HepG2 (cell line): Measurements from ENCODE around the gene EGFR. TPM values are rescaled to one million over a fixed set of nuclear protein-coding genes. Genes with fewer than 3 reads are reported as not detected.

Source experiments
- ATAC-seq: fragments of 200-7000 bp; cut with Tn5 transposase; 3 replicates; pipeline ENCODE4 v1.9.1; 2020; ENCODE audit warnings: mild to moderate bottlenecking, moderate library complexity
- BruUV-seq: library from RNA; stranded (reverse); fragments of 400-500 nt; replicated peaks from 2 replicates; lab custom pipeline; 2021; lab: Mats Ljungman, UMichigan
- CTCF ChIA-PET: fragments of 300-600 bp; formaldehyde crosslinking; extraction: SDS; loops from one replicate; lab custom pipeline; 2021; ENCODE audit warnings: low total read pairs, inconsistent platforms, low intra/inter-chr PET ratio; lab: Yijun Ruan, JAX
- POLR2A ChIA-PET: fragments of 350-600 bp; sonication (Branson Sonifier 250); formaldehyde crosslinking; loops from one replicate; lab custom pipeline; 2020; ENCODE audit warnings: antibody characterized with exemption, inconsistent platforms; lab: Yijun Ruan, JAX
- DNase-seq: peaks from one replicate; pipeline ENCODE4 v3.0.0-alpha.2; 2015; ENCODE audit warnings: low spot score
- FAIRE-seq: peaks from 3 replicates; lab custom pipeline; 2011; peaks lifted over from hg19 to GRCh38; lab: Jason Lieb, UNC
- H2AFZ ChIP-seq: one replicate; pipeline ENCODE4 v1.6.1; 2011; ENCODE audit warnings: low read length, inconsistent platforms
- H3K27ac ChIP-seq: fragments of 300-600 bp; 3 replicates; pipeline ENCODE4 v1.8.0; 2011; ENCODE audit warnings: mixed run types, mild to moderate bottlenecking, mixed read lengths, low read length, inconsistent platforms; ENCODE audit not compliant: insufficient read depth; ENCODE audit errors: extremely low read length
- H3K27me3 ChIP-seq, 2 experiments: fragments of 200-600 bp in 1 of 2; 2 replicates in 1 of 2; 3 replicates in 1 of 2; pipeline versions ENCODE4 v1.6.0 to v1.8.0; 2011; ENCODE audit warnings: low read length in 2 of 2, mild to moderate bottlenecking in 2 of 2, moderate library complexity in 2 of 2, inconsistent platforms in 1 of 2; ENCODE audit not compliant: insufficient read depth in 2 of 2, control insufficient read depth in 1 of 2
- H3K36me3 ChIP-seq, 2 experiments: fragments of 200-600 bp in 1 of 2; replicated peaks in 1 of 2; 2 replicates in 1 of 2; 3 replicates in 1 of 2; pipeline versions ENCODE4 v1.5.1 to v1.8.0; 2011; ENCODE audit warnings: low read length in 2 of 2, inconsistent platforms in 1 of 2; ENCODE audit not compliant: insufficient read depth in 2 of 2, control insufficient read depth in 1 of 2
- H3K4me1 ChIP-seq: 2 replicates; pipeline ENCODE4 v1.5.1; 2012; ENCODE audit warnings: low read length, inconsistent platforms; ENCODE audit not compliant: insufficient read depth
- H3K4me2 ChIP-seq: 2 replicates; pipeline ENCODE4 v1.6.0; 2011; ENCODE audit warnings: low read depth, low read length, inconsistent platforms
- H3K4me3 ChIP-seq, 3 experiments: fragments of 200-600 bp in 1 of 3; sonication (generic), shearing (Covaris generic) in 1 of 3; replicated peaks in 1 of 3; 2 replicates each; pipeline ENCODE4 v1.5.1; 2011 to 2016; ENCODE audit warnings: low read length in 3 of 3, inconsistent platforms in 2 of 3, low read depth in 2 of 3, mild to moderate bottlenecking in 2 of 3, control low read depth in 1 of 3, mixed read lengths in 1 of 3; ENCODE audit not compliant: insufficient read depth in 1 of 3
- H3K79me2 ChIP-seq: one replicate; pipeline ENCODE4 v1.6.1; 2011; ENCODE audit warnings: low read length, inconsistent platforms; ENCODE audit not compliant: insufficient read depth
- H3K9ac ChIP-seq: 2 replicates; pipeline ENCODE4 v1.6.0; 2011; ENCODE audit warnings: mild to moderate bottlenecking, low read depth, low read length, inconsistent platforms; ENCODE audit not compliant: insufficient read depth
- H3K9me3 ChIP-seq: 2 replicates; pipeline ENCODE4 v1.5.1; 2012; ENCODE audit warnings: mild to moderate bottlenecking, low read length
- H4K20me1 ChIP-seq: 2 replicates; pipeline ENCODE4 v1.6.0; 2011; ENCODE audit warnings: inconsistent platforms, mild to moderate bottlenecking, low read length, moderate library complexity; ENCODE audit not compliant: insufficient read depth
- ATF7 ChIP-seq, 2 experiments: fragments of 450-650 bp in 1 of 2; sonication (generic) in 1 of 2; formaldehyde crosslinking in 1 of 2; IDR thresholded peaks; 2 replicates each; pipeline versions ENCODE4 v1.4.0 to v1.6.1; 2016 to 2020; ENCODE audit warnings: antibody characterized with exemption in 1 of 2, mild to moderate bottlenecking in 1 of 2, missing genetic modification reagents in 1 of 2
- KDM3A ChIP-seq: IDR thresholded peaks from 2 replicates; pipeline ENCODE4 v1.6.1; 2018; ENCODE audit warnings: low read depth, missing compliant biosample characterization
- ONECUT2 ChIP-seq: sonication (generic); formaldehyde crosslinking; IDR thresholded peaks from 2 replicates; pipeline ENCODE4 v1.4.0; 2020; ENCODE audit warnings: missing genetic modification reagents
- SALL2 ChIP-seq: sonication (generic); formaldehyde crosslinking; IDR thresholded peaks from 2 replicates; pipeline ENCODE4 v1.8.1; 2023; ENCODE audit warnings: mild to moderate bottlenecking, missing genetic modification reagents, inconsistent platforms
- TRIM22 ChIP-seq: fragments of 450-650 bp; IDR thresholded peaks from 2 replicates; pipeline ENCODE4 v1.6.1; 2017
- ZNF143 ChIP-seq: sonication (generic); formaldehyde crosslinking; IDR thresholded peaks from 2 replicates; pipeline ENCODE4 v1.4.0; 2020; ENCODE audit warnings: missing genetic modification reagents
- ZNF207 ChIP-seq: fragments of 450-650 bp; IDR thresholded peaks from 2 replicates; pipeline ENCODE4 v1.6.1; 2016; ENCODE audit warnings: antibody characterized with exemption, borderline replicate concordance
- ZNF282 ChIP-seq: fragments of 450-650 bp; IDR thresholded peaks from 2 replicates; pipeline ENCODE4 v1.6.1; 2018; ENCODE audit not compliant: partially characterized antibody
- ZNF589 ChIP-seq: sonication (generic); formaldehyde crosslinking; conservative IDR thresholded peaks from 2 replicates; pipeline ENCODE4 v1.8.0; 2022; ENCODE audit warnings: mild to moderate bottlenecking, moderate library complexity, missing genetic modification reagents
- ZZZ3 ChIP-seq: sonication (generic); formaldehyde crosslinking; IDR thresholded peaks from 2 replicates; pipeline ENCODE4 v1.4.0; 2020; ENCODE audit warnings: missing genetic modification reagents, mild to moderate bottlenecking, borderline replicate concordance
- WGBS: methylation state at CpG from one replicate; pipeline ENCODE4 v1.1.6; 2017; ENCODE audit warnings: low lambda C conversion rate; 5-methylcytosine and 5-hydroxymethylcytosine counted together
- in situ Hi-C: cut with HindIII; loops from 2 replicates; pipeline ENCODE4 v1.10.0; 2017; ENCODE audit warnings: low pct_unique_long_range_greater_than_20kb; ENCODE audit not compliant: extremely low pct_ligation_motif_present
- intact Hi-C: fragments of 100-400 bp; cut with micrococcal nuclease; formaldehyde crosslinking; loops from one replicate; pipeline ENCODE4 v1.10.0; 2022; ENCODE audit not compliant: unreplicated experiment
- polyA plus RNA-seq, 8 experiments: library from polyadenylated mRNA; depleted of rRNA in 3 of 8; stranded (reverse) in 7 of 8; unstranded in 1 of 8; fragments of >200 nt; fragmentation: Illumina TruSeq in 4 of 8; extraction: Trizol in 4 of 8; gene quantifications; 2 replicates each; pipeline versions ENCODE4 v1.2.1 to v1.2.3, GENCODE V29; 2011 to 2016; ENCODE audit warnings: low read depth in 4 of 8, missing spikeins in 1 of 8, mixed read lengths in 1 of 8; ENCODE audit not compliant: insufficient read depth in 1 of 8
- total RNA-seq, 5 experiments: library from RNA; depleted of rRNA; stranded (reverse); fragments of >200 nt; fragmentation: Illumina TruSeq; extraction: Trizol; gene quantifications; 2 replicates each; pipeline ENCODE4 v1.2.3, GENCODE V29; 2016; ENCODE audit warnings: low read depth in 1 of 5
- TF ChIP-seq, protein P1 (sequence below): sonication (generic); formaldehyde crosslinking; IDR thresholded peaks from 2 replicates; pipeline ENCODE4 v1.4.0; 2020; ENCODE audit warnings: missing genetic modification reagents, mild to moderate bottlenecking, borderline replicate concordance
- TF ChIP-seq, protein P2 (sequence below): sonication (generic); formaldehyde crosslinking; IDR thresholded peaks from 2 replicates; pipeline ENCODE4 v1.9.0; 2021; ENCODE audit warnings: mild to moderate bottlenecking, missing genetic modification reagents
- TF ChIP-seq, protein P3 (sequence below): sonication (generic); formaldehyde crosslinking; IDR thresholded peaks from 2 replicates; pipeline ENCODE4 v1.9.0; 2022; ENCODE audit warnings: missing genetic modification reagents, mild to moderate bottlenecking, borderline replicate concordance

EGFR gene
- total and polyA plus RNA-seq, 2 of the 13 experiments (the other 11 are each of a cell fraction or from before 2014, with no cell fraction given) = 7.0 to 10.0 TPM

DNA sequence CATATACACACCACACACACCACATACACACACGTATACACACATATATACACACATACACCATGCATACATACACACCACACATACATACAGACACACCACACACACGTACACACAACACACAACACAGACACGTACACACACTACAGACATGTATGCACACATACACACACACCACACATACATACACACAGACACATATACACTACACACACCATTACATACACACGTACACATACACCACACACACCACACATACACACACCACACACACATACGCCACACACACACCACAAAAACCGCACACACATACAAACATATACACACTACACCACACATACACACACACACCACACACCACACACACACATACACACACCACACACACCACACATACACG, 184.5 kb downstream of the EGFR start:
- Histone ChIP-seq H3K36me3 (peaks cover 50 to 88% of the 10 kb centered on the region in 2 experiments), H3K4me3 (no peak overlapping the region), H2AFZ (no peak overlapping the region), H3K9ac (no peak overlapping the region), H3K4me1 (peaks cover 11% of the 10 kb centered on the region; the same call in 1 of the 2 replicates), H3K27ac (no peak overlapping the region), H3K27me3 (no peaks in the 10 kb centered on the region), H4K20me1 (no peaks in the 10 kb centered on the region), H3K9me3 (no peaks in the 10 kb centered on the region), H3K4me2 (no peak overlapping the region), H3K79me2 (no peaks in the 10 kb centered on the region)
- ChIA-PET CTCF (no interaction called here), POLR2A (no interaction called here)
- no peak for ATAC-seq
- FAIRE-seq = peak; percentile 90
- 93% methylated on average over 7 of the region's 7 CpGs for WGBS
- no peak for DNase-seq
- intact Hi-C loops (no loop called here), in situ Hi-C loops (no loop called here)
- no TSS peak for BruUV-seq
- TF ChIP-seq, protein P1, sequence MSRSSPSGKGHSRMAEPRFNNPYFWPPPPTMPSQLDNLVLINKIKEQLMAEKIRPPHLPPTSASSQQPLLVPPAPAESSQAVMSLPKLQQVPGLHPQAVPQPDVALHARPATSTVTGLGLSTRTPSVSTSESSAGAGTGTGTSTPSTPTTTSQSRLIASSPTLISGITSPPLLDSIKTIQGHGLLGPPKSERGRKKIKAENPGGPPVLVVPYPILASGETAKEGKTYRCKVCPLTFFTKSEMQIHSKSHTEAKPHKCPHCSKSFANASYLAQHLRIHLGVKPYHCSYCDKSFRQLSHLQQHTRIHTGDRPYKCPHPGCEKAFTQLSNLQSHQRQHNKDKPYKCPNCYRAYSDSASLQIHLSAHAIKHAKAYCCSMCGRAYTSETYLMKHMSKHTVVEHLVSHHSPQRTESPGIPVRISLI (CRISPR knock-in tag) = no peak
- TF ChIP-seq ATF7 (IDR thresholded peaks at IDR 0.05) (0 out of 2 replicates have a peak, but pooled peaks have one; percentile 25), ATF7 (CRISPR knock-in tag; IDR thresholded peaks at IDR 0.05) (no peak), ZNF589 (CRISPR knock-in tag) (no peak), ZZZ3 (CRISPR knock-in tag) (no peak), ZNF143 (CRISPR knock-in tag) (no peak), TRIM22 (0 out of 2 replicates have a peak, but pooled peaks have one; percentile 3), ONECUT2 (CRISPR knock-in tag) (no peak), SALL2 (no peak), ZNF207 (peak; percentile 50; the same call in 1 of the 2 replicates), KDM3A (CRISPR knock-in tag) (no peak), ZNF282 (peak; percentile 39)
- TF ChIP-seq, protein P2, sequence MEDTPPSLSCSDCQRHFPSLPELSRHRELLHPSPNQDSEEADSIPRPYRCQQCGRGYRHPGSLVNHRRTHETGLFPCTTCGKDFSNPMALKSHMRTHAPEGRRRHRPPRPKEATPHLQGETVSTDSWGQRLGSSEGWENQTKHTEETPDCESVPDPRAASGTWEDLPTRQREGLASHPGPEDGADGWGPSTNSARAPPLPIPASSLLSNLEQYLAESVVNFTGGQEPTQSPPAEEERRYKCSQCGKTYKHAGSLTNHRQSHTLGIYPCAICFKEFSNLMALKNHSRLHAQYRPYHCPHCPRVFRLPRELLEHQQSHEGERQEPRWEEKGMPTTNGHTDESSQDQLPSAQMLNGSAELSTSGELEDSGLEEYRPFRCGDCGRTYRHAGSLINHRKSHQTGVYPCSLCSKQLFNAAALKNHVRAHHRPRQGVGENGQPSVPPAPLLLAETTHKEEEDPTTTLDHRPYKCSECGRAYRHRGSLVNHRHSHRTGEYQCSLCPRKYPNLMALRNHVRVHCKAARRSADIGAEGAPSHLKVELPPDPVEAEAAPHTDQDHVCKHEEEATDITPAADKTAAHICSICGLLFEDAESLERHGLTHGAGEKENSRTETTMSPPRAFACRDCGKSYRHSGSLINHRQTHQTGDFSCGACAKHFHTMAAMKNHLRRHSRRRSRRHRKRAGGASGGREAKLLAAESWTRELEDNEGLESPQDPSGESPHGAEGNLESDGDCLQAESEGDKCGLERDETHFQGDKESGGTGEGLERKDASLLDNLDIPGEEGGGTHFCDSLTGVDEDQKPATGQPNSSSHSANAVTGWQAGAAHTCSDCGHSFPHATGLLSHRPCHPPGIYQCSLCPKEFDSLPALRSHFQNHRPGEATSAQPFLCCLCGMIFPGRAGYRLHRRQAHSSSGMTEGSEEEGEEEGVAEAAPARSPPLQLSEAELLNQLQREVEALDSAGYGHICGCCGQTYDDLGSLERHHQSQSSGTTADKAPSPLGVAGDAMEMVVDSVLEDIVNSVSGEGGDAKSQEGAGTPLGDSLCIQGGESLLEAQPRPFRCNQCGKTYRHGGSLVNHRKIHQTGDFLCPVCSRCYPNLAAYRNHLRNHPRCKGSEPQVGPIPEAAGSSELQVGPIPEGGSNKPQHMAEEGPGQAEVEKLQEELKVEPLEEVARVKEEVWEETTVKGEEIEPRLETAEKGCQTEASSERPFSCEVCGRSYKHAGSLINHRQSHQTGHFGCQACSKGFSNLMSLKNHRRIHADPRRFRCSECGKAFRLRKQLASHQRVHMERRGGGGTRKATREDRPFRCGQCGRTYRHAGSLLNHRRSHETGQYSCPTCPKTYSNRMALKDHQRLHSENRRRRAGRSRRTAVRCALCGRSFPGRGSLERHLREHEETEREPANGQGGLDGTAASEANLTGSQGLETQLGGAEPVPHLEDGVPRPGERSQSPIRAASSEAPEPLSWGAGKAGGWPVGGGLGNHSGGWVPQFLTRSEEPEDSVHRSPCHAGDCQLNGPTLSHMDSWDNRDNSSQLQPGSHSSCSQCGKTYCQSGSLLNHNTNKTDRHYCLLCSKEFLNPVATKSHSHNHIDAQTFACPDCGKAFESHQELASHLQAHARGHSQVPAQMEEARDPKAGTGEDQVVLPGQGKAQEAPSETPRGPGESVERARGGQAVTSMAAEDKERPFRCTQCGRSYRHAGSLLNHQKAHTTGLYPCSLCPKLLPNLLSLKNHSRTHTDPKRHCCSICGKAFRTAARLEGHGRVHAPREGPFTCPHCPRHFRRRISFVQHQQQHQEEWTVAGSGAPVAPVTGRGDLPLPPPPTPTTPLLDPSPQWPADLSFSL (CRISPR knock-in tag) = peak; percentile 92
- TF ChIP-seq, protein P3, sequence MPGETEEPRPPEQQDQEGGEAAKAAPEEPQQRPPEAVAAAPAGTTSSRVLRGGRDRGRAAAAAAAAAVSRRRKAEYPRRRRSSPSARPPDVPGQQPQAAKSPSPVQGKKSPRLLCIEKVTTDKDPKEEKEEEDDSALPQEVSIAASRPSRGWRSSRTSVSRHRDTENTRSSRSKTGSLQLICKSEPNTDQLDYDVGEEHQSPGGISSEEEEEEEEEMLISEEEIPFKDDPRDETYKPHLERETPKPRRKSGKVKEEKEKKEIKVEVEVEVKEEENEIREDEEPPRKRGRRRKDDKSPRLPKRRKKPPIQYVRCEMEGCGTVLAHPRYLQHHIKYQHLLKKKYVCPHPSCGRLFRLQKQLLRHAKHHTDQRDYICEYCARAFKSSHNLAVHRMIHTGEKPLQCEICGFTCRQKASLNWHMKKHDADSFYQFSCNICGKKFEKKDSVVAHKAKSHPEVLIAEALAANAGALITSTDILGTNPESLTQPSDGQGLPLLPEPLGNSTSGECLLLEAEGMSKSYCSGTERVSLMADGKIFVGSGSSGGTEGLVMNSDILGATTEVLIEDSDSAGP (CRISPR knock-in tag) = no peak
